Neural cell (in vitro differentiated cells): Measurements from ENCODE around the gene EPYC.

Source experiments
- CTCF ChIP-seq: fragments of 450-650 bp; IDR thresholded peaks from 2 replicates; pipeline ENCODE4 v1.5.1; 2014; ENCODE audit warnings: antibody characterized with exemption, mild to moderate bottlenecking, moderate library complexity; ENCODE audit not compliant: poor library complexity, severe bottlenecking
- EP300 ChIP-seq: fragments of 450-650 bp; conservative IDR thresholded peaks from 2 replicates; pipeline ENCODE4 v1.6.1; 2014; ENCODE audit warnings: antibody characterized with exemption, mild to moderate bottlenecking, moderate library complexity; ENCODE audit not compliant: poor library complexity, severe bottlenecking
- EZH2 ChIP-seq: fragments of 200-600, 300-800 bp; shearing (Covaris generic), sonication (generic); IDR thresholded peaks from 2 replicates; pipeline ENCODE4 v1.6.1; 2014; ENCODE audit warnings: antibody characterized with exemption, low read length, borderline replicate concordance, mild to moderate bottlenecking; ENCODE audit not compliant: insufficient read depth, poor library complexity, severe bottlenecking
- MXI1 ChIP-seq: fragments of 450-650 bp; conservative IDR thresholded peaks from 2 replicates; pipeline ENCODE4 v1.6.1; 2014; ENCODE audit warnings: antibody characterized with exemption, mild to moderate bottlenecking; ENCODE audit not compliant: poor library complexity, severe bottlenecking
- POLR2AphosphoS5 ChIP-seq: IDR thresholded peaks from 2 replicates; pipeline ENCODE4 v1.6.1; 2012
- RAD21 ChIP-seq: fragments of 450-650 bp; conservative IDR thresholded peaks from 2 replicates; pipeline ENCODE4 v1.6.1; 2014; ENCODE audit warnings: antibody characterized with exemption, mild to moderate bottlenecking, moderate library complexity
- REST ChIP-seq: IDR thresholded peaks from 2 replicates; pipeline ENCODE4 v1.6.1; 2012; ENCODE audit warnings: borderline replicate concordance
- SMC3 ChIP-seq: fragments of 450-650 bp; conservative IDR thresholded peaks from 2 replicates; pipeline ENCODE4 v1.6.1; 2014; ENCODE audit warnings: antibody characterized with exemption, mild to moderate bottlenecking, moderate library complexity; ENCODE audit not compliant: poor library complexity
- TAF1 ChIP-seq: IDR thresholded peaks from 2 replicates; pipeline ENCODE4 v1.6.1; 2012; ENCODE audit warnings: low read depth

GRCh38 chr12:90922145-90922627 is 82.6 kb downstream of the EPYC start:
- TF ChIP-seq CTCF (no peak), SMC3 (no peak), REST (no peak), EP300 (no peak), MXI1 (no peak), TAF1 (no peak), EZH2 (no peak), POLR2AphosphoS5 (no peak), RAD21 (no peak)
